ENCODE measurements around the gene RNF130.
"Not testable (repeated sequence)": the region's sequence is repeated elsewhere in the genome, so short reads cannot be mapped to it uniquely, and the experiment has no call there.

- not testable (repeated sequence) for TF ChIP-seq CTCF (IDR thresholded peaks at IDR 0.05; ENCODE audit: insufficient read depth, low read depth, low read length); EZH2 (IDR thresholded peaks at IDR 0.05; ENCODE audit: insufficient read depth, low read length)
Measured at GRCh38 chr5:180089628-180090027, 18.1 kb upstream of the RNF130 start.

Data from astrocyte (in vitro differentiated cells and primary cell).